EL (cell line): ENCODE data around the gene SDHC.
"Not testable (repeated sequence)": the region's sequence is repeated elsewhere in the genome, so short reads cannot be mapped to it uniquely, and the experiment has no call there.

Source experiments
- DNase-seq: peaks from one replicate; pipeline ENCODE4 v3.0.0-alpha.2; 2016

Gene SDHC

GRCh38 chr1:161311595-161312181, 2.5 kb upstream of the SDHC start:
- DNase-seq, result no peak

GRCh38 chr1:161313554-161314200, 504 bp upstream of the SDHC start:
- no peak for DNase-seq

GRCh38 chr1:161315841-161316674, 1.9 kb downstream of the SDHC start:
- not testable (repeated sequence) for DNase-seq

- DNase-seq, result no peak
These were observed 9.8 kb downstream of the SDHC start for GRCh38 chr1:161324020-161324419.

GRCh38 chr1:161330346-161330745, 16.2 kb downstream of the SDHC start:
- peak; percentile 62 for DNase-seq

- DNase-seq, result no peak
These were observed 19.0 kb downstream of the SDHC start for GRCh38 chr1:161333166-161333565.

GRCh38 chr1:161335796-161336195, 21.6 kb downstream of the SDHC start:
- peak; percentile 9 for DNase-seq

GRCh38 chr1:161342177-161342576, 28.0 kb downstream of the SDHC start:
- no peak for DNase-seq

GRCh38 chr1:161342821-161343220, 28.6 kb downstream of the SDHC start:
- DNase-seq, result no peak

GRCh38 chr1:161350671-161351070, 36.5 kb downstream of the SDHC start:
- DNase-seq, result no peak

- no peak for DNase-seq
These were observed 37.3 kb downstream of the SDHC start for GRCh38 chr1:161351482-161351881.

GRCh38 chr1:161357073-161357472, 42.9 kb downstream of the SDHC start:
- DNase-seq, result no peak

GRCh38 chr1:161359291-161359690, 45.1 kb downstream of the SDHC start:
- no peak for DNase-seq

- DNase-seq, result no peak
These were observed 50.2 kb downstream of the SDHC start for GRCh38 chr1:161364332-161364731.

- no peak for DNase-seq
These were observed 51.0 kb downstream of the SDHC start for GRCh38 chr1:161365207-161365606.

- DNase-seq, result peak; percentile 55
These were observed 53.7 kb downstream of the SDHC start, which contains the start of gene CFAP126 for GRCh38 chr1:161367684-161368400. TSS of gene CFAP126 (minus strand) at chr1:161367876. CDS start at chr1:161367868, 8 bp downstream.

- DNase-seq, result no peak
These were observed 59.3 kb downstream of the SDHC start for GRCh38 chr1:161373442-161373841.

- peak; percentile 13 for DNase-seq
These were observed 60.2 kb downstream of the SDHC start for GRCh38 chr1:161374373-161374772.

GRCh38 chr1:161378014-161378413, 63.8 kb downstream of the SDHC start:
- no peak for DNase-seq

GRCh38 chr1:161379071-161379470, 64.9 kb downstream of the SDHC start:
- peak; percentile 48 for DNase-seq

- DNase-seq, result no peak
These were observed 67.5 kb downstream of the SDHC start for GRCh38 chr1:161381707-161382106.

- DNase-seq, result peak; percentile 65
These were observed 68.2 kb downstream of the SDHC start for GRCh38 chr1:161382214-161383019.
